HG03460 (cell line): Measurements from ENCODE around the gene CCL21.
"Not testable (repeated sequence)": the region's sequence is repeated elsewhere in the genome, so short reads cannot be mapped to it uniquely, and the experiment has no call there.

Experiments used
- ATAC-seq: cut with Tn5 transposase; IDR thresholded peaks from one replicate; pipeline ENCODE4 v1.9.1; 2021; ENCODE audit not compliant: unreplicated experiment

The CCL21 gene

DNA sequence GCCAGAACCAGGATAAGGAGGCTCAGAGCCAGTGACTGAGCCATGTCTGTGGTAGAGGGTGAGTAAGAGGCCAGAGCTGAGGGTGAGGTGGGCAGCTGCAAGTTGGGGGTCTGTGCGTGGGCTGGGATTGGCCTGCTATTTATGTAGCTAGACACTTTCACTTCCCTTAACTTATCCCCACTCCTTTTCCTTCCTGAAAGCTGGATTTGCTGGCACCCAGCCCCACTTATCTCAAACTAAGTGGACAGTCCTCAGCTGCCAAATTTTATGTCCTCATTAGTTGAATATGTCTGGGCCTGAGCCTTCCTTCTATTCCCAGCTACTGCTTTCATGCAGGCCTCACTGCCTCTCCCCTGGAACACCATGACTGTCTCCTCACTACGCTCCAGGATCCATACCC lies at the start of gene CCL21:
TSS of gene CCL21 (minus strand) at position 114 of the 400 bp plus-strand sequence. CDS start at position 44, 70 bp downstream.
- no peak for ATAC-seq

GRCh38 chr9:34759432-34760134 lies 49.6 kb upstream of the CCL21 start:
- no peak for ATAC-seq

- not testable (repeated sequence) for ATAC-seq
Measured at GRCh38 chr9:34750320-34750719, 40.4 kb upstream of the CCL21 start.

DNA sequence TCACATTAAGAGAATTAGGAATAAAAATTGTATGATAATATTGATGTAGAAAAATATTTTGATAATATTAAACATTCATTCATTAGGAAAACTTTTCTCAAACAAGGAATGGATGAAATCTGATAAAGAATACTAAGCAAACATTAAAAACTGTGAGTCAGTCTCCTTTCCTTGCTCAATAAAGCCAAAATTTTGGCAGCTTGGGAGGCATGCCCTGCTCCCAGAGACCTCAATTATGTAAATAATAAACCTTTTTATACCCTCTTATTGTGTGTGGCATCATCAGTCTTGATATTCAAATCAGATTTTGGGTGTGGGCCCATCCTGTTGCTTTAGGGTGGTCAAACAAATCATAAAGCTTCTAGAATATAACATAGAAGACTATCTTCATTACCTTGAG lies 36.6 kb upstream of the CCL21 start:
- ATAC-seq = no peak

DNA sequence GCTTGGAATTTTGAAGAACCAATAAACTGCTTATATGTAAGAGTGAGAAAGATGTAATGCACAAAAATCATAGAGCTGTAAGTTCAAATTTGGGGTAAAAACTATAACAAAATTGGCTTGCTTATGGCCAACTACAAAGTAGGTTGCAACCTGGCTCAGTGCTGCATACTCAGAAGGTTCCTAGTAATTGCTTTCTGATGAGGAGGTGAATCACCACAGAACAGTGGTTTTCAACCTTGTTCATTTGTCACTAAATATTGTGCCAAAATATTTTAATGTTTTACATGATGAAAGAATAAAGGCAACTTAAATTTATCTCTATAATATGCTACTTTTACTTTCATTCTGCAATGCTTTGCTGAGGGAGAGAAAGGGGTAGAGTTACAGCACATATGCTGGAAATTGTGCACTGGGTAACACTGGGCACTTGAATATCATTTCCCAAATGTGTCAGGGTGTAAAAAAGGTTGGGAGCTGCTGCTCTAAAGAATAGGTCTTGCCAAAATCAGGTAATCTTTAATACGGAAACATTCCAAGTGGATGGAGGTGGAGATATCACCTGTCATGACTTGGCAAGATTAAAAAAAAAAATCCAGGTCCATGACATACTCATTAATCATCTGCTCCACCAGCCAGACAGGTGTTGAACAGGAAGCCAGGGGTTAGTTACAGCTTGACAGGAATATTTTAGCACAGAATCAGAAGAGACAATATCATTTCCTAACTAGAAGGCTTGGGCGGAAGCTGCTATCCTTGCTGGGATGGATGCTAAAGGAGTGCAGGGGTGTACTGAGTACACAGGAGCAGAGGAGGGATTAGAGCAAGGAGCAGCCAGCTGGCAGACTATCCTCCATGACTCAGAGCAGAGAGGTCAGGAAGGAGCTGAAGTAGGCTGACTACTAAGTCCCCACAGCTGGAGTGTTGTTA lies 34.6 kb upstream of the CCL21 start:
- no peak for ATAC-seq

GRCh38 chr9:34742710-34743109 lies 32.8 kb upstream of the CCL21 start:
- no peak for ATAC-seq

GRCh38 chr9:34741628-34742027 lies 31.7 kb upstream of the CCL21 start:
- no peak for ATAC-seq

GRCh38 chr9:34740176-34740575 lies 30.2 kb upstream of the CCL21 start:
- not testable (repeated sequence) for ATAC-seq

DNA sequence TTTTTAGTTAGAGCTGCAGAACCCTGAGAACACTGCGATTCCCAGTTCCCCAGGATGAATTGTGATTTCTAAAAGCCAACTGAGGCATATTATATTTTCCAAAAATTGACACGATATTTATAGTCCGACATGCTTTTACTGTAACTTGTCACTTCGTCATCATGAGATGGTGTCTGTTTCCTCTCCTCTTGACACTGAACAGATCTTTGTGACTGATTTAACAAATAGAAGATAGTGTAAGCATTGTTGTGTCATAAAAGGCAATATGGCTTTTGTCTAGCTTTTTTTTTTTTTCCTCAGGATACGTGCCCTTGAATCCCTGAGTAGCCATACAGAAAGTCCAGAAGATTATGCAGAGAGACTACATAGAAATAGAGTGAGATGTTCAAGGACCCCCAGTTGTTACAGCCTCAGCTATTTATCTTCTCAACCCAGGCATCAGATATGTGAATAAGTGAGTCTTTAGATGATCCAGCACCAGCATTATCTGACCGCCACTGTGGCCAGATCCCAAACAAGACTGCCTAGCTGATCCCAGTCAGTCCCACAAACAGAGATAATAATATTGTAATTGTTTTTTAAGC lies 27.8 kb upstream of the CCL21 start:
- no peak for ATAC-seq

GRCh38 chr9:34734720-34735119 lies 24.8 kb upstream of the CCL21 start:
- no peak for ATAC-seq

DNA sequence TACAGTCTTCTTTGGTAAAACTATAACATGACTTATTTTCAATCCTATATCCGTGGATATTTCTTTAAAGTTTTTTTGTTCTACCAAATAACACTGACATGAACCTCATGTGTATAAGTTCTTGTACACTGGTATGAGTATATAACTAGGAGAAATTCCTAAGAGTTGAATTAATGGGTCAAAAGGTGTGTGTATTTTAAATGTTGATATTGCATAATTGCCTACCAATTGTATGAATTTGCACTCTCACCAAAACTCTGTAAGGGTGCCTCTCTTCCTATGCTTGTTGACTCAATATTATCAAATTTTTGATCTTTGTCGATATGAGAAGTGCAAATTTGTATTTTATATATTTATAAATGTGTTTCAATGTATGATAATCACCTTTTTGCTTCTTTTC lies 22.9 kb upstream of the CCL21 start:
- no peak for ATAC-seq

DNA sequence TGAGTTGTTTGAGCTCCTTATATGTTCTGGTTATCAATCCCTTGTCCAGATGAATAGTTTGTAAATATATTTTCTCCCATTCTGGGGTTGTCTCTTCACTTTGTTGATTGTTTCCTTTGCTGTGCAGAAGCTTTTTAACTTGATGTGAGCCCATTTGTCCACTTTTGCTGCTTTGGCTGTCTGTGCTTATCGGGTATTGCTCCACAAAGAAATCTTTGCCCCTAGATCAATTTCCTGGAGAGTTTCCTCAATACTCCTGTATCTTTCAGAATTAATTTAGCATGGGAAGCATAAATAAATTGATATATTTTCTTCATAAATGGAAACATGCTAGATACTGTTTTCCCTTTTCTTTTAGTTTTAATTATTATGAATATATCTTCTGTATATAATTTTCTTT lies 22.5 kb upstream of the CCL21 start:
- ATAC-seq = no peak

GRCh38 chr9:34723141-34723540 lies 13.2 kb upstream of the CCL21 start:
- ATAC-seq = no peak

DNA sequence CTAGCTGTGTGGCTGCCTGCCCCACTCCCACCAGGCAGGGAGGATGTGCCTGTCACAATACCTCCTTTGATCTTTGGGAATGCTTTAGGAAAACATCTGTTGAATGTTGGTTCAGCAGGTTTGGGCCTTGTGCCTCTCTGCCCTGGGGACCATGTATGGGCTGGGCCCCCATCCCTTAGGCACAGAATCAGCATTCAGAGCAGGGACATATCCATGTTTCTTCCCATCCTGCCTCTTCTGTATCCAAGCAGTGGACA lies 9.8 kb upstream of the CCL21 start:
- not testable (repeated sequence) for ATAC-seq

- no peak for ATAC-seq
Measured at GRCh38 chr9:34719021-34719768, 9.3 kb upstream of the CCL21 start.

GRCh38 chr9:34717996-34718614 lies 8.2 kb upstream of the CCL21 start:
- no peak for ATAC-seq

- no peak for ATAC-seq
Measured at GRCh38 chr9:34716711-34717110, 6.8 kb upstream of the CCL21 start.

- no peak for ATAC-seq
Measured at GRCh38 chr9:34715639-34716215, 5.8 kb upstream of the CCL21 start.

GRCh38 chr9:34714007-34714406 lies 4.1 kb upstream of the CCL21 start:
- no peak for ATAC-seq

DNA sequence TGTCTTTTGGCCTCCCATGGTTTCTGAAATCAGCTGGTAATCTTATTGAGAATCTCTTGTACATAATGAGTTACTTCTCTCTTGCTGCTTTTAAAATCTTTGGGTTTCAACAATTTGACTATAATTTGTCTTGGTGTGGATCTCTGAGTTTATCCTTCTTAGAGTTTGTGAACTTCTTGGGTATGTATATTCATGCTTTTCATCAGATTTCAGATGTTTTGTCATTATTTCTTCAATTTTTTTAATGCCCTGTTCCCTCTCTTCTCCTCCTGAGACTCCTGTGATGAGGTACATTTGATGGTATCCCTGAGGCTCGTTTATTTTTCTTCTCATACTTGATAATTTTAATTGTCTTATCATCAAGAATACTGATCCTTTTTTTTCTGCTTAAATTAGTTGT lies 2.2 kb upstream of the CCL21 start:
- no peak for ATAC-seq
